GM13977 (cell line): ENCODE data around the gene SEL1L2.

Experiments
- DNase-seq: peaks from one replicate; pipeline ENCODE4 v3.0.0; 2012; ENCODE audit warnings: low spot score
- CTCF ChIP-seq: IDR thresholded peaks from 2 replicates; pipeline ENCODE4 v1.5.1; 2012; ENCODE audit warnings: mild to moderate bottlenecking, control low read depth; ENCODE audit not compliant: insufficient read depth; ENCODE audit errors: extremely low read depth, missing control alignments
- in situ Hi-C: fragments of 300-500 bp; cut with MboI; formaldehyde crosslinking; loops from one replicate; pipeline ENCODE4 v1.12.0; 2022; ENCODE audit warnings: low sequenced_read_pairs, low pct_unique_long_range_greater_than_20kb, mixed read lengths, inconsistent platforms; ENCODE audit not compliant: unreplicated experiment

Gene SEL1L2

GRCh38 chr20:13936781-13937576 lies 53.4 kb downstream of the SEL1L2 start:
- no peak for TF ChIP-seq CTCF
- no peak for DNase-seq
- in situ Hi-C loops: no loop called here

- in situ Hi-C loops: no loop called here
- TF ChIP-seq CTCF: no peak
- DNase-seq: no peak
These were observed 55.2 kb downstream of the SEL1L2 start for GRCh38 chr20:13934992-13935894.

- in situ Hi-C loops: no loop called here
- no peak for TF ChIP-seq CTCF
- no peak for DNase-seq
These were observed 60.1 kb downstream of the SEL1L2 start for GRCh38 chr20:13930281-13930680.

- in situ Hi-C loops: no loop called here
- TF ChIP-seq CTCF: no peak
- DNase-seq: no peak
These were observed 60.6 kb downstream of the SEL1L2 start for GRCh38 chr20:13929836-13930235.

- DNase-seq: no peak
- no peak for TF ChIP-seq CTCF
- in situ Hi-C loops: no loop called here
These were observed 61.5 kb downstream of the SEL1L2 start for GRCh38 chr20:13928901-13929300.

GRCh38 chr20:13927171-13927570 lies 63.2 kb downstream of the SEL1L2 start:
- no peak for DNase-seq
- TF ChIP-seq CTCF: no peak
- in situ Hi-C loops: no loop called here
